Prostate gland (tissue), 2 donors: ENCODE results near the gene RBM19. TPM values are rescaled to one million over a fixed set of nuclear protein-coding genes. Genes with fewer than 3 reads are reported as not detected.

ENCODE experiments used
- DNase-seq: peaks from one replicate; pipeline ENCODE4 v3.0.0-alpha.2; 2019; ENCODE audit warnings: low spot score
- H3K27ac ChIP-seq, 2 donors: fragments of 200-600 bp; sonication (generic); 2 replicates each; pipeline ENCODE4 v1.5.1; 2017 to 2019
- H3K27me3 ChIP-seq: fragments of 200-600 bp; sonication (generic); replicated peaks from 2 replicates; pipeline ENCODE4 v1.5.1; 2019; ENCODE audit not compliant: insufficient read depth
- H3K36me3 ChIP-seq, 2 donors: fragments of 200-600 bp; sonication (generic); 1 replicate in 1 of 2; 2 replicates in 1 of 2; pipeline versions ENCODE4 v1.5.1 to v1.8.1; 2017 to 2019
- H3K4me1 ChIP-seq: fragments of 200-600 bp; sonication (generic); replicated peaks from 2 replicates; pipeline ENCODE4 v1.5.1; 2019
- H3K4me3 ChIP-seq, 2 donors: fragments of 200-600 bp; sonication (generic); 2 replicates each; pipeline ENCODE4 v1.5.1; 2017 to 2019
- H3K9me3 ChIP-seq: fragments of 200-600 bp; sonication (generic); 2 replicates; pipeline ENCODE4 v1.5.1; 2017
- POLR2A ChIP-seq: fragments of 450-650 bp; IDR thresholded peaks from one replicate; pipeline ENCODE4 v1.6.1; 2016; ENCODE audit warnings: antibody characterized with exemption, mild to moderate bottlenecking
- POLR2AphosphoS5 ChIP-seq: sonication (generic); formaldehyde crosslinking; IDR thresholded peaks from one replicate; pipeline ENCODE4 v1.6.1; 2017; ENCODE audit warnings: antibody characterized with exemption
- WGBS: methylation state at CpG from one replicate; pipeline ENCODE4 v1.1.5; 2018; 5-methylcytosine and 5-hydroxymethylcytosine counted together
- intact Hi-C: fragments of 100-400 bp; cut with DNase I; formaldehyde crosslinking; loops from one replicate; pipeline ENCODE4 v1.14.2; 2022
- total RNA-seq, 2 donors: library from RNA; depleted of rRNA; stranded (reverse); fragments of >200 nt; gene quantifications; one replicate each; pipeline ENCODE4 v1.1.0, GENCODE V29; 2016
- TF ChIP-seq, protein P1 (sequence below), 4 experiments: fragments of 200-600 bp in 2 of 4; fragments of 450-650 bp in 2 of 4; sonication (generic) in 2 of 4; IDR thresholded peaks; 1 replicate in 3 of 4; 2 replicates in 1 of 4; pipeline ENCODE4 v1.5.1; 2016 to 2019; ENCODE audit warnings: antibody characterized with exemption in 4 of 4, mild to moderate bottlenecking in 2 of 4, moderate library complexity in 2 of 4

Gene RBM19
- total RNA-seq, 2 donors from 2014 or later, result 27.2 to 49.9 TPM

DNA sequence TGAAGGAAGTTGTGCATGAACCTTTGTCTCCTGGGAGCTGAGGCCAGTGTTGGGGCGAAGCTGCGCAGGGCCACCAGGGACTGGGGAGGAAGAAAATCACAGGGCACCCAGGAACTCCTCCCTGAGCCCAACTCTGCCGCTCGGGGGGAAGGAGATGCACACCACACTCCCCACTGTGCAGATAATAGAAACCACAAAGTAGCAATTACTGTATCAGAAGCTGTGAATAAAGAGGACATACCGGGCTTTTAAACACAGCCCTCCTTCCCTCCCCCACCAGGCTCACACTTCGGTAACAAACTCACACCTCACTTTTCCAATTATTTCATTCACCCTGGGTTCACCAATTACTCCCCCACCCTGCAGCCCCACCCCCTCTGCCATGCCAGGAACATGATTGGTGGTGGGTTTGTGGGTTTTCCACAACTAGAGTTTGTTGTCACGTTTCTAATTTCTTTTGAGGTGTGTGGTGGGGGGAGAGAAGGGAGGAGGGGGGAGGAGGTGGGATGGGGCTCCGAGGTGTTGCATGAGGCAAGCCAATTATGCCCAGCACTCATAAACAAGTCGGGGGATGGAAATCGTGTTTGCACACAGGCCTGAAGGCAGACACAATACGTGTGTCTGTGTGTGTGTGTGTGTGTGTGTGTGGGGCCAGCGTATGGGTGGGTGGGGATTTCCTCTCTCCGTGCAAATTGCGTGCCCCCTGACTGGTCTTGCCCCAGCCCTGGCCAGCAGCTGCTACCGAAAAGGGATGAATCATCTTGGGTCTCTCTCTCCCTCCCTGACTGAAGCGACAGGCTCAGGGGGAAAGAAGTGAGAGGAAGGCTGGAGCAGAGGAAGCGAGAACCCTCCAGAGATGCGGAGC lies 103.3 kb downstream of the RBM19 start:
- H3K27ac ChIP-seq, result no peak overlapping the region
- TF ChIP-seq, protein P1, sequence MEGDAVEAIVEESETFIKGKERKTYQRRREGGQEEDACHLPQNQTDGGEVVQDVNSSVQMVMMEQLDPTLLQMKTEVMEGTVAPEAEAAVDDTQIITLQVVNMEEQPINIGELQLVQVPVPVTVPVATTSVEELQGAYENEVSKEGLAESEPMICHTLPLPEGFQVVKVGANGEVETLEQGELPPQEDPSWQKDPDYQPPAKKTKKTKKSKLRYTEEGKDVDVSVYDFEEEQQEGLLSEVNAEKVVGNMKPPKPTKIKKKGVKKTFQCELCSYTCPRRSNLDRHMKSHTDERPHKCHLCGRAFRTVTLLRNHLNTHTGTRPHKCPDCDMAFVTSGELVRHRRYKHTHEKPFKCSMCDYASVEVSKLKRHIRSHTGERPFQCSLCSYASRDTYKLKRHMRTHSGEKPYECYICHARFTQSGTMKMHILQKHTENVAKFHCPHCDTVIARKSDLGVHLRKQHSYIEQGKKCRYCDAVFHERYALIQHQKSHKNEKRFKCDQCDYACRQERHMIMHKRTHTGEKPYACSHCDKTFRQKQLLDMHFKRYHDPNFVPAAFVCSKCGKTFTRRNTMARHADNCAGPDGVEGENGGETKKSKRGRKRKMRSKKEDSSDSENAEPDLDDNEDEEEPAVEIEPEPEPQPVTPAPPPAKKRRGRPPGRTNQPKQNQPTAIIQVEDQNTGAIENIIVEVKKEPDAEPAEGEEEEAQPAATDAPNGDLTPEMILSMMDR (IDR thresholded peaks at IDR 0.05), result no peak
- no peak for TF ChIP-seq POLR2AphosphoS5
- no peak for TF ChIP-seq POLR2A
- H3K9me3 ChIP-seq, result no peaks in the 10 kb centered on the region
- WGBS, result 57% methylated on average over 18 of the region's 18 CpGs
- H3K27me3 ChIP-seq, result no peaks in the 10 kb centered on the region
- H3K36me3 ChIP-seq, result no peaks in the 10 kb centered on the region
- DNase-seq, result no peak
- H3K4me1 ChIP-seq, result no peaks in the 10 kb centered on the region
- H3K4me3 ChIP-seq, result no peak overlapping the region
- intact Hi-C loops, result no loop called here

- H3K4me1 ChIP-seq, result no peaks in the 10 kb centered on the region
- DNase-seq, result no peak
- TF ChIP-seq, protein P1 (IDR thresholded peaks at IDR 0.05), result no peak
- no peak for TF ChIP-seq POLR2AphosphoS5
- TF ChIP-seq POLR2A, result no peak
- intact Hi-C loops, result no loop called here
- no peaks in the 10 kb centered on the region for H3K27me3 ChIP-seq
- H3K4me3 ChIP-seq, result no peak overlapping the region
- WGBS, result 91% methylated on average over 9 of the region's 9 CpGs
- H3K27ac ChIP-seq, result no peak overlapping the region
- no peaks in the 10 kb centered on the region for H3K9me3 ChIP-seq
- H3K36me3 ChIP-seq, result no peaks in the 10 kb centered on the region
Observed at GRCh38 chr12:113861708-113862312, 104.3 kb downstream of the RBM19 start.

GRCh38 chr12:113860950-113861349 lies 105.2 kb downstream of the RBM19 start:
- WGBS, result 93% methylated on average over 7 of the region's 7 CpGs

GRCh38 chr12:113860059-113860820 lies 105.9 kb downstream of the RBM19 start:
- TF ChIP-seq, protein P1 (IDR thresholded peaks at IDR 0.05), result no peak
- TF ChIP-seq POLR2A (no peak), POLR2AphosphoS5 (no peak)
- Histone ChIP-seq H3K9me3 (no peaks in the 10 kb centered on the region), H3K4me3 (no peak overlapping the region), H3K27ac (no peak overlapping the region), H3K27me3 (no peaks in the 10 kb centered on the region), H3K4me1 (no peaks in the 10 kb centered on the region), H3K36me3 (no peaks in the 10 kb centered on the region)
- intact Hi-C loops, result no loop called here
- WGBS, result 65% methylated on average over 17 of the region's 17 CpGs
- no peak for DNase-seq

More at GRCh38 chr12:113860950-113861349, 105.2 kb downstream of the RBM19 start:
- H3K4me3 ChIP-seq, result no peak overlapping the region
- intact Hi-C loops, result no loop called here
- no peaks in the 10 kb centered on the region for H3K27me3 ChIP-seq
- no peak for TF ChIP-seq POLR2A
- no peak for TF ChIP-seq POLR2AphosphoS5
- TF ChIP-seq, protein P1 (IDR thresholded peaks at IDR 0.05), result no peak
- no peaks in the 10 kb centered on the region for H3K4me1 ChIP-seq
- no peak for DNase-seq
- no peaks in the 10 kb centered on the region for H3K9me3 ChIP-seq
- H3K27ac ChIP-seq, result no peak overlapping the region
- H3K36me3 ChIP-seq, result no peaks in the 10 kb centered on the region
